Glomerular visceral epithelial cell (primary cell): Measurements from ENCODE around the gene WIPI1.

Experiments
- DNase-seq: peaks from one replicate; pipeline ENCODE4 v3.0.0-alpha.2; 2016; ENCODE audit errors: extremely low spot score

WIPI1 gene

GRCh38 chr17:68439656-68440290 lies 17.5 kb downstream of the WIPI1 start:
- no peak for DNase-seq

GRCh38 chr17:68437979-68438822 lies 19.1 kb downstream of the WIPI1 start:
- DNase-seq: no peak

DNA sequence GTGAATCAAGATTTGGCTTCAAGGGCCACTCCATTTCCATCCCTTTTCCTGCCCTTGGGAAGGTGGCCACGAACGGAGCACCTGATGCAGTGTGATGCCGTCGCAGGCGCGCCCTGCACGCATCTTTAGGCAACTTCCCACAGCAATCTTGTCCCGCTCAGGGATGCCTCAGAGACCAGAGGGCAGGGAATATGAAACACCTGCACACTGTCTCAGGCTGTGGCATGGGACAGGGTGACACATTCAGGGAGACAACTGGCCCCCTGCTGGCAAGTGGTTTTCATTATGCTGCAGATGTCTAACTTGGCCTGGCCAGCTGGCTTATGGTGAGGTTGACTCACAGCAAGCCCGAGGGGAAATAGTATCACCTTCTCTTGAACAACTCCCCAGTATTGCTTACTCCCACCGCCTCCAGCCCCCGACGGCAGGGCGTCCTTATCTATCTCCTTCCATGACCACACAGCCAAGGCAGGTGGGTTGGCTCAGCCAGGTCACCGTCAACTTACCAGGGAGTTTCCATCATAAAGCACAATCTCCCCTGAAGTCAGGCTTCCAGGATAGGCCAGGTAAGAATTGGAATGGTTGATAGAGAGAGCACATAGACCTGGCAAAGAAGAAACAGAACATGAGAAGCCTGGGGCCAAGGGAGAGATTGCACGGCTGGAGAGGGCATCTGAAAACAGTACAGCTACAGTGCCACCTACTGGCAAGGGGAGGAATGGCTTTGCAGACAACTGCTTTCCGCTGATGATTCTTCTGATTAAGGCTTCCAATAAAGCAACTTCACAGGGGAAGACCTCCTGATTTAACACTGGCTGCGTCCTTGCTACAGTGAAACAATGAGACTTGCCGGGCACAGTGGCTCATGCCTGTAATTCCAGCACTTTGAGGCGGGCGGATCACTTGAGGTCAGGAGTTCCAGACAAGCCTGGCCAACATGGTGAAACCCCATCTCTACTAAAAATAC lies 21.1 kb downstream of the WIPI1 start:
- peak; percentile 74 for DNase-seq

DNA sequence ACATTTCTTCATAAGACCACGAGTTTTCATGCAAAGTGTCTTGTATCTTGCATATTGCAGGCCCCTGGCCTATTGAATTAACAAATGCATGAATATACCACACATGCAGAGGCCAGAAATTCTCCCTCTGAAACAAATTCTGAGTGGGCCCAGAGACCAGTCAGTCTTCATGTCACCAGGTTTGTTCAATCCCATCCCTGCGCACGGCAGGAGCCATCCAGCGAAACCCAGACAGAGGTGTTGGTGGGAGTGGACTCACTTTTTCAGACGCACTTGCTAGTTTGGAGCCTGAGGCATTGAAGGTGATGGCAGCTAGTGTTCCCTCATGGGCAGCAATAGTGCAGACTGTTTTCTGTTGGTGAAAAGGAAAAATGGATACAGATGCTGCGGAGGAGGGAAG lies 21.9 kb downstream of the WIPI1 start:
- DNase-seq: no peak

DNA sequence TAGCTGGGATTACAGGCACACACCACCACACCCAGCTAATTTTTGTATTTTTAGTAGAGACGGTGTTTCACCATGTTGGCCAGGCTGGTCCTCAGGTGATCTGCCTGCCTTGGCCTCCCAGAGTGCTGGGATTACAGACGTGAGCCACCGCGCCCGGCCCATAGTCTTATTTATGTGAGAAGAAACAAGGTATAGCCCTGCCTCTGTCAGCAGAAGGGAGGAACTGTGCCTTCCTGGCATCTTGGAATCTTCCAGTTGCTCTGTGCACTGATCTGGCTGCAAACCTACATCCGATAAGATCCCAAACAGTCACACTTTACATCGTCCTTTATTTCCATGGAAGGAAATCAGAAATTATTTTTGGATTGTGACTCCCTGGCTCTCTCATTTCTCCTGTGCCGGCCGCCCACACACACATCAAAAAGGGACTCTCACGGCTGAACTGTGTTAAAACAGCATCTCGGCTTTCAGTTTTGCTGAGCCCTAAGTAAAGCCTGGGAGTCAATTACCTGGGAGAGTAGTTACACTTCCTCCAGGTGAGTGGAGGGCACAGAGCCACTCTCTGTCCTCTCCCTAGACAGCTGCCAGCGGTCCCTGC lies 23.3 kb downstream of the WIPI1 start:
- DNase-seq: no peak

- no peak for DNase-seq
These were observed 24.1 kb downstream of the WIPI1 start for GRCh38 chr17:68433211-68433610.

DNA sequence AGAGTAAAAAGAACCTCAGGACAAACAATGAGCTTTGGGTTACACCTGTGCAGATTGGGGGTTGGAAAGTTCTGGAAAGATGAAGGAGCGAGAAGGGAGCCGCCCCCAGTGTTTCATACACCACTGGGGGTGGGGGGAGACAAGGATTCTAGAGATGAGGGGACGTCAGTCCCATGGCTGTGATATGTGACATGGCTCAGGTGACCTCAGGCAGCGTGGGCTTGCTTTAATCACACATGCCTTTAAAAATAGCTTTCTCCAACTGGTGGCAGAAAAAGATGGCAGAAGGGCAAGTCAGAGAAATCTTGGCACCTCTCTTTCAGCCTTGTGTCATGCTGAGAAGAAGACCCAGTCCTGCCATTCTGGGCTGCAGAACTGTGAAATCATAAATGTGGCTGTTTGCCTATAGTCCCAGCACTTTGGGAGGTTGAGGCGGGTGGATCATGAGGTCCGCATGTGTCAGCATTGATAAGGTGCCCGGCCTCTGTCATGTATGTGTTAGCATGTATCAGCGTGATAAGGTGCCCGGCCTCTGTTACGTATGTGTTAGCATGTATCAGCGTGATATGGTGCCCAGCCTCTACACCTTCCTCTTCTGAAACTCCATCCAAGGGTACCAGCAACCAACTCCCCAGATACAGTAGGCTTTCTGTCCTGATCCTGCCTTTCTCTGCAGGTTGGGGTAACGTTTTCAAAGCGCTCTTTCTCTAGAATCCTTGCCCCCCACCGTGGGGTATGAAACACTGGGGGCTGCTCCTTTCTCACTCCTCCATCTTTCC lies 25.0 kb downstream of the WIPI1 start:
- no peak for DNase-seq

GRCh38 chr17:68431661-68432071 lies 25.6 kb downstream of the WIPI1 start:
- DNase-seq: peak; percentile 5

- no peak for DNase-seq
These were observed 26.2 kb downstream of the WIPI1 start for GRCh38 chr17:68431045-68431608.

DNA sequence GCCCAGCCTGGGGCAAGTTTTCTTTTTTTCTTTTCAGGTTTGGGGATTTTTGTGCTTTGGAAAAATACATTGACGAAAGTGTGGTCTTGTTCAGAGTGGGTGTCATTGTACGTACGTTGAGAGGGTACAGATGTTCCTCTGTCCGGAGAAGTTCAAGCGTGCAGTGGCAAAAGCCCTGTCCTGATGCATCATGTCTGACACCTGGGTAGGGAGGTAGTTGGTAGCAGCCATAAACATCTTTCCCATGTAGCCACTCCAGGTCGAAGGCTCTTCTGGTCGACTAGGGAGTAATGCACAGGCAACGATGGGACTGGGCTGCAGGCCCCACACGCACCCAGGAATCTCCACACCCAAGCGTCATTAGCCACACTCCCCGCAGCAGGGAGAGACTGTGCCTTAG lies 27.4 kb downstream of the WIPI1 start:
- no peak for DNase-seq

- DNase-seq: peak; percentile 17
These were observed 28.7 kb downstream of the WIPI1 start for GRCh38 chr17:68428498-68429172.

GRCh38 chr17:68427575-68427974 lies 29.7 kb downstream of the WIPI1 start:
- no peak for DNase-seq

GRCh38 chr17:68425979-68426378 lies 31.3 kb downstream of the WIPI1 start:
- no peak for DNase-seq

DNA sequence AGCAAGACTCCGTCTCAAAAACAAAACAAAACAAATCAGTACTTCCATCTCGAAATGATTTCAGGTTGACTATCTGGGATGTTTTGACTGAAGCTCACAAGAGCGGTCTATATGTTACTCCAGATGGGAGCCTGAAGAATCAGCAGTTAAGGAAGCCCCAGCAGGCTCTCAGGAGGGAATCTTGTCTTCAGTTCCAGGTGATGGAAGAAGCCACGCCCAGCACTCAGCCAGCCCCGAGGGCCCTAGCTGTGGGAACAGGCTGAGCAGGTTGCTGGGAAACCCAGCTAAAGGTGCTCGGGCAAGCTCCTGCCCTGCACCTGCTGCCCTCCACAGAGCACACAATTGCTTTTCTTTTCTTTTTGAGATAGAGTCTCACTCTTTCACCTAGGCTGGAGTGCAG lies 32.4 kb downstream of the WIPI1 start:
- DNase-seq: no peak

GRCh38 chr17:68424203-68424602 lies 33.1 kb downstream of the WIPI1 start:
- DNase-seq: no peak

GRCh38 chr17:68423251-68423650 lies 34.0 kb downstream of the WIPI1 start:
- DNase-seq: no peak

DNA sequence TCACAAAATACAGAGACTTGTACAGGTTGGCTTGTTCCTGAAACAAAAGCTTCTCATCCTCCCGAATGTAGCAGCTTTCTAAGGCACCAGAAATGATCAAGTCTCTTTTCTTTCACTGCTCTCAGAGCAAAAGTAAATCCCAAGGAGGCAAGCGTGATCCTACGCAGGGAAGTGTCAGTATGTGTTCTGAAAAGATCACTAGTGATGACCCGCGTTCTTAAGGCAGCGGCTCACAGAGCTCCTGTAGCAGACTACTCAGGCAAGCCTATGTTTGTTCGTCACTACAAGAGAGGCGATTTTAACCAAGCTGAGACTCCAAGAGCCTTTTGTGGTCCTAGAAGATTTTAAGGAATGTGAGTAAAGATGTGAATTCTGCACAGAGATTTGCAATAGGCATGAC lies 34.5 kb downstream of the WIPI1 start:
- DNase-seq: no peak

- no peak for DNase-seq
These were observed 35.8 kb downstream of the WIPI1 start for GRCh38 chr17:68421486-68421885.

GRCh38 chr17:68420065-68420464 lies 37.2 kb downstream of the WIPI1 start:
- DNase-seq: no peak

- DNase-seq: no peak
These were observed 38.4 kb downstream of the WIPI1 start for GRCh38 chr17:68418876-68419275.
